ENCODE data around the gene HEXD. TPM values are rescaled to one million over a fixed set of nuclear protein-coding genes. Genes with fewer than 3 reads are reported as not detected.
"Not testable (repeated sequence)": the region's sequence is repeated elsewhere in the genome, so short reads cannot be mapped to it uniquely, and the experiment has no call there.

Gene HEXD
- polyA plus RNA-seq (ENCODE audit: low read depth in 6 of 6), result 10 to 100 TPM; 10.8 to 30.5 (median 18.2) TPM

GRCh38 chr17:82418001-82418986 lies at the start of gene HEXD, which contains the start of gene OGFOD3:
Gene HEXD, plus strand, starts transcription at chr17:82418347. Its CDS starts 1,453 bp downstream, at chr17:82419800.
Gene OGFOD3, minus strand, starts transcription at chr17:82418586. Its CDS starts 101 bp downstream, at chr17:82418485.
- peak; percentile 92 for DNase-seq
- peaks cover 13 to 24% of the 10 kb centered on the region in 2 donors for H3K36me3 Mint-ChIP-seq
- no peaks in the 10 kb centered on the region for H3K27me3 Mint-ChIP-seq
- peak within 1 kb of the TSS; percentile 72 to 93 (median 86) for H3K4me3 Mint-ChIP-seq
- peak; percentile 82 to 85 for ATAC-seq (ENCODE audit: low read depth in 2 of 2)
- peaks cover 0 to 3% (median 0%) of the 10 kb centered on the region in 7 donors for H3K9me3 Mint-ChIP-seq
- H3K27ac Mint-ChIP-seq, result peak within 1 kb of the TSS; percentile 58 to 90 (median 78)
- peaks cover 29 to 51% (median 29%) of the 10 kb centered on the region in 3 donors for H3K4me1 Mint-ChIP-seq

GRCh38 chr17:82369211-82369610 lies 48.9 kb upstream of the HEXD start:
- Mint-ChIP-seq H3K27ac (no peak overlapping the region), H3K36me3 (no peaks in the 10 kb centered on the region), H3K9me3 (no peaks in the 10 kb centered on the region), H3K27me3 (peaks cover 30 to 50% (median 34%) of the 10 kb centered on the region in 3 donors), H3K4me3 (peak overlapping the region in 1 of 8 donors; percentile 35), H3K4me1 (peaks cover 13 to 21% (median 20%) of the 10 kb centered on the region in 3 donors)
- DNase-seq (no peak), ATAC-seq (ENCODE audit: low read depth in 2 of 2) (no peak)

GRCh38 chr17:82370471-82371332 lies 47.4 kb upstream of the HEXD start:
- H3K4me3 Mint-ChIP-seq, result peak overlapping the region; percentile 77 to 94 (median 86)
- DNase-seq (peak; percentile 27), ATAC-seq (ENCODE audit: low read depth in 2 of 2) (peak; percentile 56 to 63)
- no peak overlapping the region for H3K27ac Mint-ChIP-seq
- peaks cover 13 to 21% (median 20%) of the 10 kb centered on the region in 3 donors for H3K4me1 Mint-ChIP-seq
- H3K27me3 Mint-ChIP-seq, result peaks cover 26 to 56% (median 34%) of the 10 kb centered on the region in 3 donors
- H3K9me3 Mint-ChIP-seq, result no peaks in the 10 kb centered on the region
- H3K36me3 Mint-ChIP-seq, result no peaks in the 10 kb centered on the region

- no peaks in the 10 kb centered on the region for H3K9me3 Mint-ChIP-seq
- no peak for DNase-seq
- ATAC-seq (ENCODE audit: low read depth in 2 of 2), result no peak
- H3K27ac Mint-ChIP-seq, result peak within 1 kb of the TSS in 2 of 6 donors; percentile 22 to 78
- H3K36me3 Mint-ChIP-seq, result no peaks in the 10 kb centered on the region
- peak within 1 kb of the TSS; percentile 77 to 94 (median 86) for H3K4me3 Mint-ChIP-seq
- peaks cover 31 to 64% (median 33%) of the 10 kb centered on the region in 3 donors for H3K27me3 Mint-ChIP-seq
- peaks cover 13 to 21% (median 20%) of the 10 kb centered on the region in 3 donors for H3K4me1 Mint-ChIP-seq
Observed at GRCh38 chr17:82371333-82372248, 46.6 kb upstream of the HEXD start, which contains the start of gene UTS2R. Gene UTS2R, plus strand, starts transcription at chr17:82371765. Its CDS starts 2,560 bp downstream, at chr17:82374325.

GRCh38 chr17:82372249-82373071 lies 45.7 kb upstream of the HEXD start:
- peak overlapping the region; percentile 58 to 90 (median 72) for H3K4me3 Mint-ChIP-seq
- peak overlapping the region in 2 of 6 donors; percentile 22 to 78 for H3K27ac Mint-ChIP-seq
- peak; percentile 14 for DNase-seq
- ATAC-seq (ENCODE audit: low read depth in 2 of 2), result peak; percentile 40 to 58
- H3K36me3 Mint-ChIP-seq, result no peaks in the 10 kb centered on the region
- H3K4me1 Mint-ChIP-seq, result peaks cover 13 to 21% (median 20%) of the 10 kb centered on the region in 3 donors
- peaks cover 28 to 66% (median 32%) of the 10 kb centered on the region in 3 donors for H3K27me3 Mint-ChIP-seq
- H3K9me3 Mint-ChIP-seq, result no peaks in the 10 kb centered on the region

GRCh38 chr17:82373072-82373452 lies 45.1 kb upstream of the HEXD start:
- peak overlapping the region in 2 of 6 donors; percentile 18 to 25 for H3K27ac Mint-ChIP-seq
- H3K27me3 Mint-ChIP-seq, result peaks cover 28 to 66% (median 38%) of the 10 kb centered on the region in 3 donors
- H3K36me3 Mint-ChIP-seq; DNase-seq; ATAC-seq (ENCODE audit: low read depth in 2 of 2); H3K9me3 Mint-ChIP-seq: not testable (repeated sequence)
- peaks cover 13 to 21% (median 20%) of the 10 kb centered on the region in 3 donors for H3K4me1 Mint-ChIP-seq
- peak overlapping the region in 6 of 8 donors; percentile 58 to 90 (median 75) for H3K4me3 Mint-ChIP-seq

GRCh38 chr17:82373731-82374625 lies 44.2 kb upstream of the HEXD start:
- no peak for ATAC-seq (ENCODE audit: low read depth in 2 of 2)
- Mint-ChIP-seq H3K36me3 (no peaks in the 10 kb centered on the region), H3K9me3 (peaks cover 0 to 2% (median 0%) of the 10 kb centered on the region in 7 donors), H3K4me3 (peak overlapping the region in 1 of 8 donors; percentile 63), H3K27ac (no peak overlapping the region), H3K27me3 (peaks cover 32 to 71% (median 44%) of the 10 kb centered on the region in 3 donors), H3K4me1 (peaks cover 15 to 22% (median 20%) of the 10 kb centered on the region in 3 donors)
- no peak for DNase-seq

- ATAC-seq (ENCODE audit: low read depth in 2 of 2), result no peak
- no peak overlapping the region for H3K27ac Mint-ChIP-seq
- H3K4me1 Mint-ChIP-seq, result peaks cover 15 to 22% (median 22%) of the 10 kb centered on the region in 3 donors
- H3K27me3 Mint-ChIP-seq, result peaks cover 25 to 70% (median 49%) of the 10 kb centered on the region in 3 donors
- H3K36me3 Mint-ChIP-seq, result no peaks in the 10 kb centered on the region
- no peak for DNase-seq
- no peak overlapping the region for H3K4me3 Mint-ChIP-seq
- H3K9me3 Mint-ChIP-seq, result peaks cover 0 to 2% (median 0%) of the 10 kb centered on the region in 7 donors
Observed at GRCh38 chr17:82374626-82375331, 43.4 kb upstream of the HEXD start.

GRCh38 chr17:82375359-82376041 lies 42.6 kb upstream of the HEXD start:
- Mint-ChIP-seq H3K27me3 (peaks cover 25 to 73% (median 56%) of the 10 kb centered on the region in 3 donors), H3K4me1 (peaks cover 14 to 25% (median 19%) of the 10 kb centered on the region in 3 donors), H3K4me3 (no peak overlapping the region), H3K9me3 (peaks cover 0 to 3% (median 0%) of the 10 kb centered on the region in 7 donors), H3K36me3 (no peaks in the 10 kb centered on the region), H3K27ac (no peak overlapping the region)
- DNase-seq, result no peak
- ATAC-seq (ENCODE audit: low read depth in 2 of 2), result no peak

Data from naive B cell (primary cell).